DMS53 (cell line): ENCODE results near the gene SMARCA4.

Source experiments
- DNase-seq: peaks from one replicate; lab custom pipeline; 2025; lab: John Stamatoyannopoulos, UW

Gene SMARCA4

GRCh38 chr19:11010041-11010440 lies 49.2 kb downstream of the SMARCA4 start:
- DNase-seq: no peak

- no peak for DNase-seq
These were observed 51.7 kb downstream of the SMARCA4 start for GRCh38 chr19:11012507-11012906.

- no peak for DNase-seq
These were observed 52.9 kb downstream of the SMARCA4 start for GRCh38 chr19:11013771-11014170.

GRCh38 chr19:11014403-11014911 lies 53.6 kb downstream of the SMARCA4 start:
- no peak for DNase-seq

DNA sequence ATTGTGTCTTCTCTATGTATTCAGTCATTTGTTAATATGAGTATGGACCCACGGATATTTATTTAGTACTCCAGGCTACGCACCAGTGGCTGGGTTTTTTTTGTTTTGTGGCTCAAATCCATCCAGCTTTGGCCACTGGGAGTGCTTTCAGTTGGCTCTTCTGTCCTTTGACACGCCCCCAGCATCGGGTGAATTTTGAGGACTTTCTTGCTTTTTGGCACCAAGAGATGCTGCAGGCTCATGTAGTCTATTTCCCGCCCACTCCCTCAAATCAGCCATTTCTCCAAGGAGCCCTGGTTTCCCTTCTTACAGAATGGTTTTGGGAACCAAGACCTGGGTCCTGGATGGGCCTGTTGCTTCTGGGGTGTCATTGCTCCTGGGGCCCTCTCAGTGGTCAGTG lies 55.8 kb downstream of the SMARCA4 start:
- no peak for DNase-seq

DNA sequence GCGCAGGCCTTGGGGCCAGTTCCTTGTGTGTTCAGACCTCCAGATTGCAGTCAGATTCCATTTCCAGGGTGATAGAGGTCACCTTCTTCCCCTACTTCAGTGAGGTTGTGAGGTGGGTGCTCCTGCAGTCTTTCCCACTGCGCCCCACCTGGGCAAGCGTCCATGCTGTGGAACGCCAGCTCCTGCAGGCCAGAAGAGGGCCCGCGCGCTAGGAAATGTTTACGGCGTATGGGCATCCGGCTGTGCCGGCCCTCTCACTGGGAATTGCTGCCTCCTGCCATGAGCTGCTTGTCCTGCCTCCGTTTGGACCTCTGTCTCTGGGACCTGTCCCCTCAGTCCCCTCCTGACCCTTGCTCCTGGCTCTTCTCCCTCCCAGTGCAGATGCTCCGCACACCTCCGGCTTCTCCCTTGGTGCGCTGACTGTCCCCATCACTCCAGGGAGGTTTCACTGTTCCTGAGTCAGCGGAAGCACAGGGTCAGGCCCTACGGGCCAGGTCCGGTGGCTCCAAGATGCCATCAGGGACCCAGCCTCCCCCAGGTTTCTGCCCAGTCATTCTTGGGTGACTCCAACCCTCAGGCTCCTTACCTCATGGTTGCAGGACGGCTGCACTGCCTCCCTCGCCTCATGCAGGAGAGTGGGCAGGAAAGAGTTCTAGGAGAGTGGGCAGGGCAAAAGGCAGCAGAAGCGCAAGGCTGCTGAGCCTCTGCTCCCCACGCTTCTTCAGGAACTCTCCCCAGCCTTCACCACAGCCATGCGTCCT lies 56.6 kb downstream of the SMARCA4 start:
- DNase-seq: no peak

DNA sequence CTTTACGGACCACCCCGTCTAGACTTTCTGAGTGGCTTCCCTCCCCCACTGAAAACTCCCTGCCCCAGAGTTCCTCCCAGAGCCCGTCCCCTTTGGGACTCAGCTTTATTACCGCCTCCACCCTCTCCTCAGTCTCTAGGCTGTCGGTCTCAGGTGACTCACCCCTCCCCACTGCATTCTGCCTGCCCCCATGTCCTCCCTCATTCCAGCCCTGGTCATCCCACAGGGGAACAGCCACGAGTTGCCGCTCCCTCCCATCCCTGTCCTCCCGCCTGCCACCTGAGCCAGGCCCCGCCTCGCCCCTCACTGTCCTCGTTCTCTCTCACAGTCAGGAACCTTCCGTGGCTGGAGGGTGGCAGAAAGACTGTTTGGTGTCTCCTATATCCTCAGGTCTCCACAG lies 57.3 kb downstream of the SMARCA4 start:
- no peak for DNase-seq

- no peak for DNase-seq
These were observed 57.9 kb downstream of the SMARCA4 start for GRCh38 chr19:11018763-11019162.

GRCh38 chr19:11019262-11019661 lies 58.4 kb downstream of the SMARCA4 start:
- DNase-seq: no peak

DNA sequence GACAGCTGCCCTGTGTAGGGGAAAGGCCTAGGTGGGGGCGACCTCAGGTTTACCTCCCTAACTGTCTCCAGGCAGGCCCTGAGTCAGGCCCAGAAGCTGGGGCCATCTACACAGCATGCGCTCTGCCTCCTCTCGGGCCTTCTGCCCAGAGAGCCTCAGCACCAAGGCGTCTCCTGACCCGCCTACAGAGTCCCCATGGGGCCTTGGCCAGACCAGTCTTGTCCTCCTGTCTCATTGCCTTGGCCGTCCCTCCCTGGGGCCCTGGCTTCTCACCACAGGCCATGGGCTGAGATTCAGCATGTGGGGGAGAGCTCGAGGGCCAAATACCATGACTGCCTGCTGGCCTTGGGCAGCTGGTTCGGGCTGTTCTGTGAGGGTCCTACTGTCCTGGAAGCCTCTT lies 59.0 kb downstream of the SMARCA4 start:
- DNase-seq: no peak

DNA sequence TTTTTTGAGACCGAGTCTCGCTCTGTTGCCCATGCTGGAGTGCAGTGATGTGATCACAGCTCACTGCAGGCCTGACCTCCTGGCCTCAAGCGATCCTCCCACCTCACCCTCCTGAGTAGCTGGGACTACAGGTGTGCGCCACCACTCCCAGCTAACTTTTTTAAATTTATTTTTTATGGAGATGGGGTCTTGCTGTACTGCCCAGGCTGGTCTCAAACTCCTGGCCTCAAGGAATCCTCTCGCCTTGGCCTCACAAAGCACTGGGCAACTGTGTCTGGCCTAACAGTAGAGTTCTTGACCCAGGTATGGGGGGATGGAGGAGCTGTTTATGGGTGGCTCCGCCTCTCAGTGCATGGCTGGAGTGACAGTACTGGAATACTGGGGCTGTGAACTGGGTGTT lies 59.6 kb downstream of the SMARCA4 start:
- DNase-seq: no peak

GRCh38 chr19:11020982-11021759 lies 60.3 kb downstream of the SMARCA4 start:
- no peak for DNase-seq

DNA sequence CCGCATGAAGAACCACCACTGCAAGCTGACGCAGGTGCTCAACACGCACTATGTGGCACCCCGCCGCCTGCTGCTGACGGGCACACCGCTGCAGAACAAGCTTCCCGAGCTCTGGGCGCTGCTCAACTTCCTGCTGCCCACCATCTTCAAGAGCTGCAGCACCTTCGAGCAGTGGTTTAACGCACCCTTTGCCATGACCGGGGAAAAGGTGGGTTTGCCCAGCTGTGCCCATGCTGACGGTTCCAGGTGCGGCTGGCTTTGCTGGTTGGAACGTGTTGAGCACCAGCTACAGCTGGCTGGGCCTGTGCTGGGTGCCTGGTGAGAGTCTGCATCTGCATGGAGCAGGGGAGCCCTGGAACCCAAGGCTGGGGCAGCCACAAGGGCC lies 60.9 kb downstream of the SMARCA4 start:
- no peak for DNase-seq

- DNase-seq: no peak
These were observed 62.2 kb downstream of the SMARCA4 start for GRCh38 chr19:11023016-11023415.

DNA sequence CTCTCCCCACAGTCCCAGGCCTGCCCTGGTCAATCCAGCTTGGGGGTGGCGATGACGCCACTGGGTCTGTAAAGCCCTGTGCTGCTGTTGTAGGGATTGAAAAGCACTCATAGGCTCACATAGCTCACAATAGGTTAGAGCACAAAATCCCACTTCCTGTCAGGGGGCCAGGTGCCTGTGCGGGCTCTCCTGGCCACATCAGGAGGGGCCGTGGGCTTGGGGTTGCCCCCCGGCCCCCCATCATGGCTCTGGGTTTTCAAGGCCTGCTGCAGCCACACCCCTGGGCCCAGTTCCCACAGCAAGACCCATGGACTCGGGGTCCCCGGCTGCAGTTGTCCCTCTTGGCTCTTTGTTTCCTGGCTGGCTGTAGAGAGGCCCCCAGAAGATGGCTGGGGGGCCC lies 62.9 kb downstream of the SMARCA4 start:
- no peak for DNase-seq

- DNase-seq: no peak
These were observed 63.4 kb downstream of the SMARCA4 start for GRCh38 chr19:11024259-11024658.

GRCh38 chr19:11025006-11025405 lies 64.2 kb downstream of the SMARCA4 start:
- no peak for DNase-seq

DNA sequence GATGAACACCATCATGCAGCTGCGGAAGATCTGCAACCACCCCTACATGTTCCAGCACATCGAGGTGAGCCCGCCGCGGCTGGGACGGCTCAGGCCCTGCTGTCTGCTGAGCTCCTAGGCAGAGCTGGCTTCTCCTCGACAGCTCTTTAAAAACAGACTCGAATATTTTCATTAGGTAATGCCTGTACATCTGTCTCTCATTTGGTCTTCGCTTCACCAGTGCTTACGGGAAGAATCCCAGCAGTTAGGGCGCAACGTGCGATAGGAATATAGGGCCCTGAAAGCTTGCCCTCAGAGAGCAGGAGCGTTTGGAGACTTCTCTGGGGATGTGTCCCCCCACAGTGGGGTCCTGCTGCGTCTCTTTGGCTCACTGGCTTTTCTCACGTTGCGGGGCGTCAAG lies 64.6 kb downstream of the SMARCA4 start:
- DNase-seq: no peak

DNA sequence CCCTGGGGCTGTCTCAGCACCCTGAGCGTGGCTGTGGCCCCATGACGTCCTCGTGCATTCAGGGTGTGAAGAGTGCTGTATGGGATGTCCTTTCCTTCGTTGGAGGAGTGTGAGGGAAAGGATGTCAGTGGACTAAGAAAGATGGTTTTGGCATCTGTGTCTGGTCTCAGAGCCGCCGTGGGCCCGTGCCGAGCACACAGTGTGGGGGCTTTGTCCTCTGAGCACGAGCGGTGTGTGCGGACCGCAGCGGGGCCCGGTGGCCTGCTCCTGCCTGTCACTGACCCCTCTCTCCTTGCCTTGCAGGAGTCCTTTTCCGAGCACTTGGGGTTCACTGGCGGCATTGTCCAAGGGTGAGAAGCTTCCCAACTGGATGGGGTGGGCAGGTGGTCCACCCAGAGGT lies 65.2 kb downstream of the SMARCA4 start:
- no peak for DNase-seq

DNA sequence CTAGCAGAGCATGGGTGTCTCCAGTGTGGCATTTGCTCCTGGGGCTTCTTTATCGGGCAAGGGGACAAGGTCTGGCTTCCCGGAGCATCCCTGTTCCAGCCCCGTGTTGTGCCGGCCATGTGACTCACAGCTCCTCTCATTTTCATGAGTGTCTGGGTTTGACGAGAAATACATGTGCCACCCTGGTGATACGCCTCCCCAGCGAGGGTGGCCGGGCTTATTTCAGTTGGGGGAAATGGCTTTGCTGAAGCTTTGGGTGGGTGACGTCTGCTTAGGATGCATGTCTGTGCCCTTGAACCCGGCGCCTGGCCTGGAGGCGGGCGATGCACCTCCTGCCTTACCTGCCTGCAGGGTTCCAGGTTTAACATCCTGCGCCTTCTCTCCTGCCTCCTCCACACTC lies 66.6 kb downstream of the SMARCA4 start:
- DNase-seq: no peak

- no peak for DNase-seq
These were observed 67.3 kb downstream of the SMARCA4 start for GRCh38 chr19:11028146-11028545.

- no peak for DNase-seq
These were observed 70.7 kb downstream of the SMARCA4 start for GRCh38 chr19:11031421-11032070.

DNA sequence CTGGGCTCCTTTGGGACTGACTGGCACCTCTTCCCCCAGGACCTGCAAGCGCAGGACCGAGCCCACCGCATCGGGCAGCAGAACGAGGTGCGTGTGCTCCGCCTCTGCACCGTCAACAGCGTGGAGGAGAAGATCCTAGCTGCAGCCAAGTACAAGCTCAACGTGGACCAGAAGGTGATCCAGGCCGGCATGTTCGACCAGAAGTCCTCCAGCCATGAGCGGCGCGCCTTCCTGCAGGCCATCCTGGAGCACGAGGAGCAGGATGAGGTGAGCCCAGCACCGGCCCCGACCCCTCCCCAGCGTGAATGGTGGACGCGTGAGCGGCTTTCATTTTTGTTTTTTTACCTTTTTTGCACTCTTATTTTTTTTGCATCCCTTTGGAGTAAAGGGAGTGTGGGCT lies 72.4 kb downstream of the SMARCA4 start:
- no peak for DNase-seq
